Mesendoderm (in vitro differentiated cells): ENCODE measurements around the gene MAML3.

ENCODE experiments used
- DNase-seq: peaks from one replicate; pipeline ENCODE4 v3.0.0; 2013
- H2AK5ac ChIP-seq: 2 replicates; pipeline ENCODE4 v1.6.1; 2013; ENCODE audit warnings: low read length, inconsistent platforms
- H2BK120ac ChIP-seq: 2 replicates; pipeline ENCODE4 v1.6.1; 2013; ENCODE audit warnings: low read depth, mild to moderate bottlenecking, low read length, moderate library complexity, mixed read lengths
- H2BK15ac ChIP-seq: replicated peaks from 2 replicates; pipeline ENCODE4 v1.6.1; 2013; ENCODE audit warnings: low read depth, mild to moderate bottlenecking, moderate library complexity
- H2BK5ac ChIP-seq: 2 replicates; pipeline ENCODE4 v1.6.1; 2013; ENCODE audit warnings: low read length, inconsistent platforms
- H3K18ac ChIP-seq: 2 replicates; pipeline ENCODE4 v1.6.1; 2013; ENCODE audit warnings: mild to moderate bottlenecking, low read length, mixed read lengths
- H3K23ac ChIP-seq: one replicate; pipeline ENCODE4 v1.6.1; 2013; ENCODE audit warnings: low read length
- H3K27ac ChIP-seq: 2 replicates; pipeline ENCODE4 v1.5.1; 2013; ENCODE audit warnings: low read depth, mild to moderate bottlenecking, inconsistent platforms, low read length, moderate library complexity
- H3K27me3 ChIP-seq: 2 replicates; pipeline ENCODE4 v1.6.1; 2013; ENCODE audit warnings: low read length, control low read depth, mild to moderate bottlenecking, inconsistent platforms; ENCODE audit not compliant: insufficient read depth, poor library complexity
- H3K36me3 ChIP-seq: 2 replicates; pipeline ENCODE4 v1.6.1; 2013; ENCODE audit warnings: low read length, inconsistent platforms; ENCODE audit not compliant: control insufficient read depth, insufficient read depth
- H3K4ac ChIP-seq: one replicate; pipeline ENCODE4 v1.6.1; 2013; ENCODE audit warnings: low read depth, mild to moderate bottlenecking, low read length, moderate library complexity
- H3K4me1 ChIP-seq: 2 replicates; pipeline ENCODE4 v1.6.1; 2013; ENCODE audit warnings: low read depth, low read length, inconsistent platforms; ENCODE audit not compliant: control insufficient read depth
- H3K4me2 ChIP-seq: 2 replicates; pipeline ENCODE4 v1.6.1; 2013; ENCODE audit warnings: low read length
- H3K4me3 ChIP-seq: 2 replicates; pipeline ENCODE4 v1.5.1; 2013; ENCODE audit warnings: mild to moderate bottlenecking, low read length
- H3K56ac ChIP-seq: one replicate; pipeline ENCODE4 v1.6.1; 2013; ENCODE audit warnings: low read length
- H3K79me1 ChIP-seq: 2 replicates; pipeline ENCODE4 v1.6.1; 2013; ENCODE audit warnings: low read length, inconsistent platforms
- H3K79me2 ChIP-seq: 2 replicates; pipeline ENCODE4 v1.6.1; 2013; ENCODE audit warnings: mild to moderate bottlenecking, low read length; ENCODE audit not compliant: control insufficient read depth, insufficient read depth
- H3K9ac ChIP-seq: 2 replicates; pipeline ENCODE4 v1.6.1; 2013; ENCODE audit warnings: low read length, inconsistent platforms
- H4K5ac ChIP-seq: one replicate; pipeline ENCODE4 v1.6.1; 2013; ENCODE audit warnings: low read length
- H4K8ac ChIP-seq: one replicate; pipeline ENCODE4 v1.6.1; 2013; ENCODE audit warnings: low read depth, mild to moderate bottlenecking, control low read depth, low read length, moderate library complexity
- WGBS: extraction: QIAGEN DNeasy Blood & Tissue Kit; methylation state at CpG from one replicate; pipeline ENCODE4 v1.1.7; 2013; ENCODE audit warnings: low lambda C conversion rate, missing lambda C conversion rate; ENCODE audit not compliant: insufficient coverage; ENCODE audit errors: extremely low coverage; 5-methylcytosine and 5-hydroxymethylcytosine counted together

MAML3 gene

DNA sequence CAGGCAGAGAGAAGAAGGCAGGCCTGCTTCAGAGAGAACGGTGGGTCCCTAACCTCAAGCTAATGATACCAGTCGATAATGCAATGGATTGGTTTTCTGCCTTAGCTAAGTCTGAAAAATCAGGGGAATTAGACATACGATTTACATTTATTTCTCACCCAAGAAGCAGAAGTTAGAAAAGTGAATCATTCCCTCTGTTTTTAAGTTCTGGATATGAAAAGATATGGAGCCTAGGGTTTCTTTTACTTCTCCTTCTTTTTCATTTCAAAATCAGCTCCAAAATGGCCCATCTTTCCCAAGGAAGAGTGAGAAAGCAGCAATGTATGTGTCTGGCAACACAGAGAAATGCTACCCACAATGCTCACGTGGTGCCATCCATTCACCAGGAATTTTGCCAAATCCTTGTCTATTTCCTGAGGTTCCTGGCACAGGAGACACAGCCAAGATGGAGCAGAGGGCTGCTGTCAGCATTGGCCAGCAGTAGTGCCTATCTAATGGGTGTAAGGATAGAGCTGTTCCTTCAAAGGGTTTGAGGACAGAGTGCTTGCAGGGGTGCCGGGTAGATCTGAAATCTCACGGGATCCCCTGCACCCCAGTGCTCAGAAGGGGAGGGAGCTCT is 231.5 kb downstream of the MAML3 start:
- Histone ChIP-seq H2BK5ac (no peak overlapping the region), H2BK15ac (no peak overlapping the region), H4K5ac (no peak overlapping the region), H3K4me3 (no peak overlapping the region), H3K27me3 (no peaks in the 10 kb centered on the region), H3K56ac (no peak overlapping the region), H2AK5ac (no peak overlapping the region), H3K79me2 (no peaks in the 10 kb centered on the region), H3K23ac (no peak overlapping the region), H2BK120ac (no peak overlapping the region), H3K4ac (no peak overlapping the region), H3K18ac (no peak overlapping the region), H3K4me2 (no peak overlapping the region), H3K79me1 (peaks cover 2% of the 10 kb centered on the region), H3K27ac (no peak overlapping the region), H3K36me3 (no peaks in the 10 kb centered on the region), H4K8ac (no peak overlapping the region), H3K4me1 (peaks cover 2% of the 10 kb centered on the region), H3K9ac (no peak overlapping the region)
- no CpG with 5 or more reads among the region's 6 CpGs for WGBS
- DNase-seq: no peak

DNA sequence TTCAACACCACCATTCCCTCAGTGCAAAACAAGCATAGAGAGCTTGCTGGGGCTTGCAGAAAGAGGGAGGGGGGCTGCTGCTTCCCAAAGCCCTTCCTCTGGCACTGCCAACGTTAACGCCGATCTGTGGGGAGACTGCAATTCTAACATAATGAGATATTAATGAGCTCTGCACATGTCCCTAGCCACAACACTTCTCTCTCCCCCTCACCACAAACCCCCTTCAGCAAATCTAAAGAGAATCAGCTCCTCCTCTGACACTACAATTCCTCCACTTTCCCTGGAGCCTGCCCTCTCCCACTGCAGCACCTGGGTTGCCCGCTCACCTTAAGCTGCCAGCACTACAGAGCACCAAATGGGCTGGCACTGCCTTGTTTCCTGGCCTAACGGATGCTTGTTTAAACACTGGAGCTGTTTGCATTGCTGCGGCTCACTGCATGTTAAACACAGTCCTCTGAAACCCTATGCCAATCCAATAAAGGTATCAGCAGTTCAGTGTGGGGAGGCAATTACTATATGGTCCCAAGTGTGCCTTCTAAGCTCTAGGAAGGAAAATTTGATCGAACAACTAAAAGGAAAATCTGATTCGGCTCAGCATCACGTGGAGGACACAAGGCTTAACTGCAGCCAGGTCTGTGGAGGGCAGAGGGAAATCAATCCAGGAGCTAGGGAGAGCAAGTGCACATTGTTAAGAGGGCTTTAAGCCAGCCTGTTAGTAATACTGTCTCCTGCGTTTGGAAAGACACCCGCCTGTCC is 232.4 kb downstream of the MAML3 start:
- no peak overlapping the region for H2AK5ac ChIP-seq

DNA sequence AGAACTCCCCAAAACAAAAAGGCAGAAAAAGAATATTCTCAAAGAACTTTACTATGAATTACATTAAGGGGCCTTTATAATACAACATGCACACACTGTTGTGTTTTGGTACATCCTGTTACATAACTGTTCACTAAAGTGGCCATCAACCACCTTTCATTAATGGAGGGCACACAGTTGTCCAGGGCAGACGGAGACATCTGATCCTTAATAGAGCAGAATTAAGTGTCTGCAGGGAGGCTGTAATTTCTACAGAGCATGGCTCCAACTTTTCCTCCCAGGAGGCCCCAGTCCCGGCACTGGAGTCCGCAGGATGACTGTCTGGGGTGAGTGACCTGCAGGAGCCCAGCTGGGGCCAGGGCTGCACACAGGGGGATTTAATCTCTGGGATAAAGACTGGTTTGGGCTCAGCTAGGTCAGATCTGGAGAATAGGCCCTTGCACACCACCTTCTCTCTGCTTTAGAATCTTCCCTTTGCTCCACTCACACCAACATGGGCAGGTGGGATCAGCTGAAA is 233.4 kb downstream of the MAML3 start:
- H3K9ac ChIP-seq: no peak overlapping the region
- no peak overlapping the region for H3K56ac ChIP-seq
- H3K79me2 ChIP-seq: no peaks in the 10 kb centered on the region
- DNase-seq: no peak
- no peak overlapping the region for H3K23ac ChIP-seq
- H4K8ac ChIP-seq: no peak overlapping the region
- H3K4me1 ChIP-seq: peaks cover 5% of the 10 kb centered on the region
- H3K18ac ChIP-seq: no peak overlapping the region
- no peak overlapping the region for H2AK5ac ChIP-seq
- H3K27me3 ChIP-seq: no peaks in the 10 kb centered on the region
- H3K36me3 ChIP-seq: no peaks in the 10 kb centered on the region
- WGBS: no CpG with 5 or more reads among the region's 3 CpGs
- peaks cover 2% of the 10 kb centered on the region for H3K79me1 ChIP-seq
- no peak overlapping the region for H2BK120ac ChIP-seq
- H2BK15ac ChIP-seq: no peak overlapping the region
- no peak overlapping the region for H3K4me2 ChIP-seq
- no peak overlapping the region for H3K27ac ChIP-seq
- H4K5ac ChIP-seq: no peak overlapping the region
- H3K4ac ChIP-seq: no peak overlapping the region
- H3K4me3 ChIP-seq: no peak overlapping the region
- no peak overlapping the region for H2BK5ac ChIP-seq

More for the DNA sequence above, 232.4 kb downstream of the MAML3 start:
- Histone ChIP-seq H2BK5ac (no peak overlapping the region), H3K4me1 (peaks cover 2% of the 10 kb centered on the region), H3K27me3 (no peaks in the 10 kb centered on the region), H3K27ac (no peak overlapping the region), H3K79me1 (peaks cover 2% of the 10 kb centered on the region), H3K36me3 (no peaks in the 10 kb centered on the region), H3K4me3 (no peak overlapping the region), H3K9ac (no peak overlapping the region), H4K5ac (no peak overlapping the region), H3K23ac (no peak overlapping the region), H3K4ac (no peak overlapping the region), H3K4me2 (no peak overlapping the region), H3K79me2 (no peaks in the 10 kb centered on the region), H2BK15ac (no peak overlapping the region), H2BK120ac (no peak overlapping the region), H3K56ac (no peak overlapping the region), H3K18ac (no peak overlapping the region), H4K8ac (no peak overlapping the region)
- WGBS: no CpG with 5 or more reads among the region's 11 CpGs
- DNase-seq: no peak

DNA sequence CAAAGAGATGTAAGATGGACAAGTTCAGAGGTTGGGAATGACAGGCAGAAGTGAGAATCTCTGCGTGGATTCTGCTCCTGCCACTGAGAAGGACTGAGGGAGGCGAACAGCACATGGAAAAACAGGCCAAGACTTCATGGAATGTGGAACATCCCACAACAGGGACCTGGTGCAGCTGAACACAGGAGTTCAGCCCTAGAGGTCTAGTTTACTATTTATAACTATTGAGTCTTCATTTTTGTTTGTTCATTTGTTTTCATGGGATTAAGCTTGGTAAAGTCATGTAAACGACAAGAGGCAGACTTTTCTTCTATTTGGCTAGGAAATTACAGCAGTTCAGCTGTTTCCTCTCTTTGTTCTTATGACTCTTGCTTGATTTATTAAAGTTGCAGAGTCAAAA is 234.5 kb downstream of the MAML3 start:
- peaks cover 2% of the 10 kb centered on the region for H3K79me1 ChIP-seq
- H3K4me1 ChIP-seq: peaks cover 5% of the 10 kb centered on the region
- no peak overlapping the region for H2AK5ac ChIP-seq
- no peak overlapping the region for H3K56ac ChIP-seq
- no peak overlapping the region for H3K4ac ChIP-seq
- H2BK5ac ChIP-seq: no peak overlapping the region
- H3K36me3 ChIP-seq: no peaks in the 10 kb centered on the region
- no peak overlapping the region for H3K4me2 ChIP-seq
- no peaks in the 10 kb centered on the region for H3K27me3 ChIP-seq
- no peak overlapping the region for H4K8ac ChIP-seq
- no peaks in the 10 kb centered on the region for H3K79me2 ChIP-seq
- H2BK120ac ChIP-seq: no peak overlapping the region
- H3K27ac ChIP-seq: no peak overlapping the region
- no peak overlapping the region for H3K23ac ChIP-seq
- H2BK15ac ChIP-seq: no peak overlapping the region
- H4K5ac ChIP-seq: no peak overlapping the region
- no CpG with 5 or more reads among the region's 3 CpGs for WGBS
- no peak overlapping the region for H3K18ac ChIP-seq
- H3K9ac ChIP-seq: no peak overlapping the region
- peak; percentile 49 for DNase-seq
- H3K4me3 ChIP-seq: no peak overlapping the region

DNA sequence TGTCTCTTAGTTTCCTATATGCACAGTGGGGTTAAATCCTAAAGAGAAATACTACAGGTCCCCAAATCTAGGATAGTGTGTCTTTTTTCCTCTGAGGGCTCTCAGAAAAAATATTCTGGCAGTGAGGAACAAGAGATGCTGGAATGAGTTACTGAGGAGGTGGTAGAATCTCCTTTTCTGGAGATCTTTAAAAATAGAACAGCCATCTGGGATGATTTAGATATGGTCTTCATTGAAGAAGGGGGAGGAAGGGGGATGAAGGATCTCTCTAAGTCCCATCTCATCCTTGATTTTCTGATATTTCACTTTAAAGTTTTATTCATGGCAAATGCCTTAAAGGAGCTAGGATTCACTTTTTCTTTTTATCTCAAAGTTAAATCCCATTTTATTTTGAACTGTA is 235.0 kb downstream of the MAML3 start:
- peaks cover 5% of the 10 kb centered on the region for H3K4me1 ChIP-seq
- H2AK5ac ChIP-seq: no peak overlapping the region
- H3K79me2 ChIP-seq: no peaks in the 10 kb centered on the region
- no peak overlapping the region for H3K4me3 ChIP-seq
- no peak overlapping the region for H2BK120ac ChIP-seq
- no peak overlapping the region for H2BK5ac ChIP-seq
- no peak overlapping the region for H4K8ac ChIP-seq
- no peak overlapping the region for H3K27ac ChIP-seq
- no peaks in the 10 kb centered on the region for H3K36me3 ChIP-seq
- H3K4ac ChIP-seq: no peak overlapping the region
- no peak overlapping the region for H3K9ac ChIP-seq
- peaks cover 2% of the 10 kb centered on the region for H3K79me1 ChIP-seq
- no peak overlapping the region for H3K23ac ChIP-seq
- no peak for DNase-seq
- H3K18ac ChIP-seq: no peak overlapping the region
- H3K27me3 ChIP-seq: no peaks in the 10 kb centered on the region
- no peak overlapping the region for H3K4me2 ChIP-seq
- no peak overlapping the region for H3K56ac ChIP-seq
- H4K5ac ChIP-seq: no peak overlapping the region
- no peak overlapping the region for H2BK15ac ChIP-seq
